ENCODE data around the gene BEST2. TPM values are rescaled to one million over a fixed set of nuclear protein-coding genes. Genes with fewer than 3 reads are reported as not detected.
A peak's percentile ranks its signal among the peaks of the same experiment; 100 is the strongest.

Gene BEST2
- total and polyA plus RNA-seq, 11 donors: not detected

DNA sequence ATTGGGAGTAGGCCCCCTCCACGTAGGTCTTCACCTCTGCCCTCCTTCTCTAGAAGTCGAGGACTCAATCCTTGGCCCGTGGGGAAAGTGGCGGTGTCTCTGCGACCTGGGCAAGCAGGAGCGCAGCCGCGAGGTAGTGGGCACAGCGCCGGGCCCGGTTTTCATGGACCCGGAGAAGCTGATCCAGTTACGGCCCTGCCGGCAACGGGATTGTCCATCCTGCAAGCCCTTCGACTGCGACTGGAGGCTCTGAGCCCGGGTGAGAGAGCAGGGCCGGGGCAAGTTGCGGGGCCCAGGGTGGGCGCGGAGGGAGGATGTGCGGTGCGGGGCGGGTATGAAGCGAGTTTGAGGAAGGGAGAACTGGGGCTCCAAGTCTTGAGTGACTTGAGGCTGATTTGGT is 52.5 kb downstream of the BEST2 start:
- ATAC-seq (no peak), DNase-seq (no peak)
- Histone ChIP-seq H3K27me3 (peaks cover 0 to 6% (median 0%) of the 10 kb centered on the region in 9 donors), H3K27ac (no peak overlapping the region), H3K36me3 (peaks cover 0 to 16% (median 12%) of the 10 kb centered on the region in 9 donors), H3K4me1 (peaks cover 6 to 43% (median 26%) of the 10 kb centered on the region in 12 donors), H3K9me3 (no peaks in the 10 kb centered on the region), H3K4me3 (no peak overlapping the region)
- intact Hi-C loops (cut with DNase I): loop anchor here in 3 of 10 donors (5.0 kb wide), 2 partner anchors 37 to 82 kb away; partner anchors contain the start of gene TNPO2 (in 2 of the 3)
- TF ChIP-seq POLR2A (IDR thresholded peaks at IDR 0.05): no peak
- TF ChIP-seq, protein P1, sequence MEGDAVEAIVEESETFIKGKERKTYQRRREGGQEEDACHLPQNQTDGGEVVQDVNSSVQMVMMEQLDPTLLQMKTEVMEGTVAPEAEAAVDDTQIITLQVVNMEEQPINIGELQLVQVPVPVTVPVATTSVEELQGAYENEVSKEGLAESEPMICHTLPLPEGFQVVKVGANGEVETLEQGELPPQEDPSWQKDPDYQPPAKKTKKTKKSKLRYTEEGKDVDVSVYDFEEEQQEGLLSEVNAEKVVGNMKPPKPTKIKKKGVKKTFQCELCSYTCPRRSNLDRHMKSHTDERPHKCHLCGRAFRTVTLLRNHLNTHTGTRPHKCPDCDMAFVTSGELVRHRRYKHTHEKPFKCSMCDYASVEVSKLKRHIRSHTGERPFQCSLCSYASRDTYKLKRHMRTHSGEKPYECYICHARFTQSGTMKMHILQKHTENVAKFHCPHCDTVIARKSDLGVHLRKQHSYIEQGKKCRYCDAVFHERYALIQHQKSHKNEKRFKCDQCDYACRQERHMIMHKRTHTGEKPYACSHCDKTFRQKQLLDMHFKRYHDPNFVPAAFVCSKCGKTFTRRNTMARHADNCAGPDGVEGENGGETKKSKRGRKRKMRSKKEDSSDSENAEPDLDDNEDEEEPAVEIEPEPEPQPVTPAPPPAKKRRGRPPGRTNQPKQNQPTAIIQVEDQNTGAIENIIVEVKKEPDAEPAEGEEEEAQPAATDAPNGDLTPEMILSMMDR (IDR thresholded peaks at IDR 0.05): no peak
- 91 to 95% (median 92%) methylated on average over 26 of the region's 26 CpGs for WGBS, 4 donors

DNA sequence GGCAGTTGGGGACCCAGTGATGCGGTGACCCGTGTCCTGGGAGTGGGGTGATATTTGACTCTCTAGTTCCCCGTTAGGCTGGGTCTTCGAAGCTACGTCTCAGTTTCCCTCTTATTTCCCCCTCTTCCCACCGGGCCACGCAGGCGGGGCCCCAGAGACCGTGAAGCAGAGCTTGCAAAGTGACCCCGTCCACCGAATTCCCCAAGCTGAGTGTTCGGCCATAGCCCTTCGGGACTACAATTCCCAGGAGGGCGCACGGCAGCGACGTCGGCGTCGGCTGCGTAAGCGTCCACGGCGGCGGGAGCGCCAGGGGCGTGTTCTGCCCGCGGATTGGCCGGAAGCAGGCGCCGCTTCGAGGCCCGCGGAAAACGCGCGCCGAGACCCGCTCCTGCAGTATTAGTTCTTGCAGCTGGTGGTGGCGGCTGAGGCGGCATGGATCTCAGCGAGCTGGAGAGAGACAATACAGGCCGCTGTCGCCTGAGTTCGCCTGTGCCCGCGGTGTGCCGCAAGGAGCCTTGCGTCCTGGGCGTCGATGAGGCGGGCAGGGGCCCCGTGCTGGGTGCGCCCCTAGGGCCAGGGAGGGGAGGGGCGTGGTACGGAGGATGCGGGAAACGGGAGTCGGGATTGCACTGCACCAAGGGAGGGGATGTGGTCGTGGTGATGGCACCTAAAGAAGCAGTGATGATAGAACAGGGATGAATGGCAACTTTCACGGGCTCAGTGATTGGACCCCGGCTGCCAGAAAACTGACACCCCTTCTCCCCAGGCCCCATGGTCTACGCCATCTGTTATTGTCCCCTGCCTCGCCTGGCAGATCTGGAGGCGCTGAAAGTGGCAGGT is 54.9 kb downstream of the BEST2 start, which contains the start of gene RNASEH2A:
TSS of gene RNASEH2A (plus strand) at position 343 of the 840 bp plus-strand sequence. CDS start at position 433, 90 bp downstream.
- peaks cover 6 to 26% (median 17%) of the 10 kb centered on the region in 12 donors for H3K4me1 ChIP-seq
- ATAC-seq: peak; percentile 87 to 95 (median 91)
- H3K4me3 ChIP-seq: peak within 1 kb of the TSS; percentile 18 to 85 (median 66)
- TF ChIP-seq, protein P1 (IDR thresholded peaks at IDR 0.05): peak in 3 of 12 donors; percentile 11 to 18 (median 14)
- peak in 1 of 2 donors; percentile 48 for TF ChIP-seq POLR2A (IDR thresholded peaks at IDR 0.05)
- intact Hi-C loops (cut with DNase I): loop anchor here in 1 of 10 donors (5.0 kb wide), 1 partner anchor 36 kb away; no protein-coding TSS in a partner anchor
- DNase-seq: peak; percentile 90 to 96 (median 92)
- peaks cover 0 to 2% (median 0%) of the 10 kb centered on the region in 9 donors for H3K27me3 ChIP-seq
- peaks cover 0 to 12% (median 4%) of the 10 kb centered on the region in 9 donors for H3K36me3 ChIP-seq
- no peaks in the 10 kb centered on the region for H3K9me3 ChIP-seq
- peak within 1 kb of the TSS in 10 of 12 donors; percentile 3 to 72 (median 62) for H3K27ac ChIP-seq
- 4 to 7% (median 4%) methylated on average over 43 to 66 of the region's 66 CpGs for WGBS, 4 donors

Small RNAs within 50 kb of the gene (microRNA-seq; reads per million reads assigned to microRNA genes)
- gene MIR5684: 0 reads per million in 4 donors

Other genes starting within 250 kb of the BEST2 start
- gene ZNF564, start 200.3 kb upstream of the BEST2 start, total RNA-seq: 10 to 100 TPM in 2 of 9 donors, 1 to 10 TPM in 7; 6.1 to 10.4 (median 8.0) TPM
- 1 to 10 TPM; 4.0 to 5.6 TPM for gene ZNF564, start 200.3 kb upstream of the BEST2 start, polyA plus RNA-seq
- gene ZNF490, start 141.0 kb upstream of the BEST2 start, total RNA-seq: 1 to 10 TPM; 3.7 to 8.9 (median 5.3) TPM
- gene ZNF490, start 141.0 kb upstream of the BEST2 start, polyA plus RNA-seq: 1 to 10 TPM in 1 of 2 donors, under 1 TPM in 1; 0.91 to 1.1 TPM
- gene ZNF791, start 140.9 kb upstream of the BEST2 start, total RNA-seq: 10 to 100 TPM in 8 of 9 donors, 1 to 10 TPM in 1; 9.4 to 22.6 (median 14.3) TPM
- gene ZNF791, start 140.9 kb upstream of the BEST2 start, polyA plus RNA-seq: 1 to 10 TPM; 6.1 to 6.9 TPM
- 100 to 1,000 TPM in 1 of 9 donors, 10 to 100 TPM in 8; 16.0 to 135 (median 30.7) TPM for gene MAN2B1, start 85.0 kb upstream of the BEST2 start, total RNA-seq
- gene MAN2B1, start 85.0 kb upstream of the BEST2 start, polyA plus RNA-seq: 10 to 100 TPM; 18.6 to 23.0 TPM
- gene WDR83, start 85.0 kb upstream of the BEST2 start, total RNA-seq: 1 to 10 TPM; 6.0 to 9.2 (median 7.8) TPM
- gene WDR83, start 85.0 kb upstream of the BEST2 start, polyA plus RNA-seq: 10 to 100 TPM; 12.3 to 13.0 TPM
- 100 to 1,000 TPM in 1 of 9 donors, 10 to 100 TPM in 8; 47.6 to 121 (median 54.6) TPM for gene DHPS, start 69.9 kb upstream of the BEST2 start, total RNA-seq
- gene DHPS, start 69.9 kb upstream of the BEST2 start, polyA plus RNA-seq: 10 to 100 TPM; 57.2 to 57.6 TPM
- not detected for gene GNG14, start 63.8 kb upstream of the BEST2 start, total RNA-seq
- gene GNG14, start 63.8 kb upstream of the BEST2 start, polyA plus RNA-seq: not detected
- 1 to 10 TPM; 1.5 to 3.6 (median 2.4) TPM for gene FBXW9, start 55.2 kb upstream of the BEST2 start, total RNA-seq
- gene FBXW9, start 55.2 kb upstream of the BEST2 start, polyA plus RNA-seq: 1 to 10 TPM; 1.0 to 5.0 TPM
- gene TNPO2, start 27.9 kb upstream of the BEST2 start, total RNA-seq: 10 to 100 TPM; 33.7 to 57.4 (median 42.6) TPM
- 10 to 100 TPM; 18.0 to 29.2 TPM for gene TNPO2, start 27.9 kb upstream of the BEST2 start, polyA plus RNA-seq
- 100 to 1,000 TPM in 6 of 9 donors, 10 to 100 TPM in 3; 90.4 to 305 (median 118) TPM for gene TRIR, start 17.1 kb upstream of the BEST2 start, total RNA-seq
- 100 to 1,000 TPM; 226 to 234 TPM for gene TRIR, start 17.1 kb upstream of the BEST2 start, polyA plus RNA-seq
- gene GET3, start 14.3 kb upstream of the BEST2 start, total RNA-seq: 10 to 100 TPM; 54.3 to 81.5 (median 61.8) TPM
- gene GET3, start 14.3 kb upstream of the BEST2 start, polyA plus RNA-seq: 100 to 1,000 TPM in 1 of 2 donors, 10 to 100 TPM in 1; 76.3 to 133 TPM
- gene HOOK2, start 23.8 kb downstream of the BEST2 start, total RNA-seq: 10 to 100 TPM; 45.5 to 90.1 (median 62.6) TPM
- gene HOOK2, start 23.8 kb downstream of the BEST2 start, polyA plus RNA-seq: 10 to 100 TPM; 29.9 to 83.5 TPM
- gene JUNB, start 39.7 kb downstream of the BEST2 start, total RNA-seq: 100 to 1,000 TPM in 4 of 9 donors, 10 to 100 TPM in 5; 19.6 to 205 (median 67.6) TPM
- gene JUNB, start 39.7 kb downstream of the BEST2 start, polyA plus RNA-seq: 10 to 100 TPM; 29.6 to 52.9 TPM
- 1,000 to 10,000 TPM in 2 of 9 donors, 100 to 1,000 TPM in 7; 435 to 1,432 (median 684) TPM for gene PRDX2, start 50.0 kb downstream of the BEST2 start, total RNA-seq
- gene PRDX2, start 50.0 kb downstream of the BEST2 start, polyA plus RNA-seq: 100 to 1,000 TPM; 544 to 645 TPM
- gene THSD8, start 50.3 kb downstream of the BEST2 start, total RNA-seq: 1 to 10 TPM in 7 of 9 donors, not detected in 2; 1.2 to 6.8 (median 2.2) TPM
- 1 to 10 TPM in 1 of 2 donors, under 1 TPM in 1; 0.35 to 3.2 TPM for gene THSD8, start 50.3 kb downstream of the BEST2 start, polyA plus RNA-seq
- gene RNASEH2A, start 54.8 kb downstream of the BEST2 start, total RNA-seq: 1 to 10 TPM in 8 of 9 donors, under 1 TPM in 1; 0.63 to 7.6 (median 4.0) TPM
- gene RNASEH2A, start 54.8 kb downstream of the BEST2 start, polyA plus RNA-seq: 1 to 10 TPM; 1.3 to 8.6 TPM
- gene RTBDN, start 82.8 kb downstream of the BEST2 start, total RNA-seq: not detected
- not detected for gene RTBDN, start 82.8 kb downstream of the BEST2 start, polyA plus RNA-seq
- gene MAST1, start 86.7 kb downstream of the BEST2 start, total RNA-seq: 1 to 10 TPM in 2 of 9 donors, under 1 TPM in 4, not detected in 3; 0.27 to 1.7 (median 0.31) TPM
- gene MAST1, start 86.7 kb downstream of the BEST2 start, polyA plus RNA-seq: under 1 TPM; 0.15 to 0.37 TPM
- 10 to 100 TPM; 15.9 to 41.1 (median 23.3) TPM for gene DNASE2, start 129.7 kb downstream of the BEST2 start, total RNA-seq
- 10 to 100 TPM; 11.7 to 31.7 TPM for gene DNASE2, start 129.7 kb downstream of the BEST2 start, polyA plus RNA-seq
- under 1 TPM in 2 of 9 donors, not detected in 7; 0.19 to 0.25 TPM for gene KLF1, start 135.4 kb downstream of the BEST2 start, total RNA-seq
- not detected for gene KLF1, start 135.4 kb downstream of the BEST2 start, polyA plus RNA-seq
- 100 to 1,000 TPM in 1 of 9 donors, 10 to 100 TPM in 8; 29.8 to 105 (median 46.7) TPM for gene GCDH, start 139.4 kb downstream of the BEST2 start, total RNA-seq
- 100 to 1,000 TPM in 1 of 2 donors, 10 to 100 TPM in 1; 28.7 to 107 TPM for gene GCDH, start 139.4 kb downstream of the BEST2 start, polyA plus RNA-seq
- under 1 TPM in 1 of 9 donors, not detected in 8; 0.24 TPM for gene SYCE2, start 167.5 kb downstream of the BEST2 start, total RNA-seq
- gene SYCE2, start 167.5 kb downstream of the BEST2 start, polyA plus RNA-seq: under 1 TPM in 1 of 2 donors, not detected in 1; 0.06 TPM
- gene FARSA, start 181.9 kb downstream of the BEST2 start, total RNA-seq: 10 to 100 TPM; 35.0 to 49.6 (median 40.6) TPM
- 100 to 1,000 TPM in 1 of 2 donors, 10 to 100 TPM in 1; 37.3 to 104 TPM for gene FARSA, start 181.9 kb downstream of the BEST2 start, polyA plus RNA-seq
- gene CALR, start 186.8 kb downstream of the BEST2 start, total RNA-seq: 100 to 1,000 TPM; 231 to 816 (median 380) TPM
- gene CALR, start 186.8 kb downstream of the BEST2 start, polyA plus RNA-seq: 100 to 1,000 TPM; 227 to 771 TPM
- gene RAD23A, start 194.1 kb downstream of the BEST2 start, total RNA-seq: 100 to 1,000 TPM; 130 to 272 (median 161) TPM
- 100 to 1,000 TPM; 186 to 212 TPM for gene RAD23A, start 194.1 kb downstream of the BEST2 start, polyA plus RNA-seq
- 10 to 100 TPM; 17.2 to 63.6 (median 27.2) TPM for gene GADD45GIP1, start 205.4 kb downstream of the BEST2 start, total RNA-seq
- 100 to 1,000 TPM in 1 of 2 donors, 10 to 100 TPM in 1; 64.9 to 119 TPM for gene GADD45GIP1, start 205.4 kb downstream of the BEST2 start, polyA plus RNA-seq
- 10 to 100 TPM in 4 of 9 donors, 1 to 10 TPM in 5; 2.9 to 13.6 (median 9.0) TPM for gene DAND5, start 217.8 kb downstream of the BEST2 start, total RNA-seq
- 1 to 10 TPM; 1.4 to 4.7 TPM for gene DAND5, start 217.8 kb downstream of the BEST2 start, polyA plus RNA-seq
- gene NFIX, start 243.7 kb downstream of the BEST2 start, total RNA-seq: 100 to 1,000 TPM in 8 of 9 donors, 10 to 100 TPM in 1; 81.4 to 147 (median 122) TPM
- gene NFIX, start 243.7 kb downstream of the BEST2 start, polyA plus RNA-seq: 10 to 100 TPM; 42.1 to 55.2 TPM

All from heart left ventricle (tissue), 16 donors.